EL (cell line): ENCODE data around the gene LRBA.

Experiments
- DNase-seq: peaks from one replicate; pipeline ENCODE4 v3.0.0-alpha.2; 2016

LRBA gene

GRCh38 chr4:150308824-150309472, 706.1 kb downstream of the LRBA start:
- DNase-seq: peak; percentile 73

DNA sequence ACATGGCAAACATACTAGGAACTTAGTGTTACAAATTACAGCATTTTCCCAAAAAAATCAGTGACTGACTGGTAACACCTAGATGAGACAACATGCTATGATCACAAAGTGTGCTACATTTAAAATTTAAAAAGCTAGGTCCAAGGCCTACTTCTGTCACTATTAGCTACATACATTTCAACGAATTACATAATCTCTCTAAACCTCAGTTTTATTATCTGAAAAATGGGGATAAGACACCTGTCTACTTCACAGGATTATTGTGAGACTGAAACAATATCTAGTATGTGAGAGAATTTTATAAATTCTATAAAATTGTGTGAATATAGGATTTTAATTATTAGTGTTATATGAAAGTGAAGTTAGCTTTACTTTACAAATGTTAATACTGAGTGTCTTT, 708.4 kb downstream of the LRBA start:
- DNase-seq: no peak

DNA sequence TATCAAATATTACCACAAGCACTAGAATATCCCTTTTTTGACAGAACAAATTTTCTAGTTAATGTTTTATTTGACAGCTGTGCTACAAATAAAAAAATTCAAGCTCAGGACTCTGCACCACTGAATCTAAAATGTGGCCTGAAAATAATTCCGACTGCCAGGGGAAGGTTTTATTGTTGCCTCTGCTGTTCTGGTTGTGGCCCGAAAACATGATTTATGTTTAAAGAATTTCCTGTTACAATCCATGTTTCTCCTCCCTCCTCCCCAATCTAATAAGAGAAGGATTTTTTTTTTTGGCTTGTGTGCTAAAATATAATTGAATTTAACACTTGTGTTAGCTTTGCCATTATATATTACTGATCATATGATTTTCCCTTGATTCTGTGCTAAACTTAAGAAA, 709.1 kb downstream of the LRBA start:
- DNase-seq: peak; percentile 72

GRCh38 chr4:150302553-150302952, 712.5 kb downstream of the LRBA start:
- DNase-seq: peak; percentile 94

- no peak for DNase-seq
Observed at GRCh38 chr4:150299816-150300215, 715.3 kb downstream of the LRBA start.

DNA sequence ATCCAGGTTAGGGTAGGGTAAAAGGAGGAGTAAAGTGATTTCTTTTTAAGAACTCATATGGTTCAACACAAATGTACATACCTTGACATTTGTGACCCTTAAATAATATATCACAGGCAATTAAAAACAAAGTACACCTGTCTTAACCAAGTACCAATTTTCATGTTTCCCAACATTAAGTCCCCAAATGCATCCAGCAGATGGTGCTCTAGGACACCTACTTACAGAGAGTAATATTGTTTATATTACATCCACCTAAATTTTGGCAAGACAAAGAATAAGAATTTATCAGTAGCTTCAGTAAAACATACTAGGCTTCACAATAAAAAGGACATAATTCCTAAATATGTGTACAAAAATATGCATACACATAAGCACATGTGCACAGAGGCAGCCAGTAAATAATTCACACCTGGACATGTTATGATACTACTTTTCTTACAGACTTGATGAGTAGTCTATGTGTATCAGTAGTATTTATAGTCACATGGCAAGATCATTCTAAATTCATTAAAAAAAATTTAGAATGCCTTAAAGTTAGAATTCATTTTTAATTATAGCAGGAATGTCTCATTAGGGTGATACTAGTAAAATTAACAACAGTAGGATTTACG, 717.1 kb downstream of the LRBA start:
- peak; percentile 47 for DNase-seq

DNA sequence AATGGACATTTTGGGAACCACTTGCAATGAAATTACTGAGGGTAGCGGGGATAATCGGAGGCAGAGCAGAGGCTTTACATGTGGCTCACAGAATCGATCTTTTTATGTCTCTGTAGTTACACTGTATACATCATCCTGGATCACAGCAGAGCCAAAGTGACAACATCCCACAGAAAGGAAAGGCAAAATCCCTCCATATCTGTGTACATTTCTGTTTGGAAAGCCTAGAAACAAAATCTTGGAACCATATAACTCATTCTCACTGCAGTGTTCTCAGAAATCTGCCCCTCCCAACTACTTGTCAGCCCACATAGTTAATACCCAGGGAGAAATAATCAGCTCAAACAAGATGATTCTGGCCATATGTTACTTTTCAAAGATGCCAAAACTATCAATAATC, 725.2 kb downstream of the LRBA start:
- no peak for DNase-seq

GRCh38 chr4:150289198-150289597, 725.9 kb downstream of the LRBA start:
- no peak for DNase-seq

GRCh38 chr4:150286656-150287055, 728.4 kb downstream of the LRBA start:
- no peak for DNase-seq

DNA sequence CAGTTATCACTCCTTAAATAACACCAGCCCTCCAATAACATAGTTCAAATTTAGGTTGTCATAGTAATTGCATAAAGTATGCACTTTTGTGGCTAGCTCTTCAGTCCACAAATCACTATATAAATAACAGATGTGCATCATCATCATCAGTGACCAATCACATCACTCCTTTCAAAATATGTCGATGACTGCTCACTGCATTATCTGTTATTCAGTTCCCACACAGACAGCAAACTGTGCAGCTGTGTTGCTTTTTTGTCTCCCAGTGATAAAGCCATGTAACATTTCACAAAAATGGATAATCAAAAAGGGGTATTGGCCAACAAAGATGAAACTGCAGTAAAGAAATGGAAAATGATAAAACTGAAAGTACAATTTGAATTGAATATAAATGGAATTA, 731.4 kb downstream of the LRBA start:
- DNase-seq: peak; percentile 88

DNA sequence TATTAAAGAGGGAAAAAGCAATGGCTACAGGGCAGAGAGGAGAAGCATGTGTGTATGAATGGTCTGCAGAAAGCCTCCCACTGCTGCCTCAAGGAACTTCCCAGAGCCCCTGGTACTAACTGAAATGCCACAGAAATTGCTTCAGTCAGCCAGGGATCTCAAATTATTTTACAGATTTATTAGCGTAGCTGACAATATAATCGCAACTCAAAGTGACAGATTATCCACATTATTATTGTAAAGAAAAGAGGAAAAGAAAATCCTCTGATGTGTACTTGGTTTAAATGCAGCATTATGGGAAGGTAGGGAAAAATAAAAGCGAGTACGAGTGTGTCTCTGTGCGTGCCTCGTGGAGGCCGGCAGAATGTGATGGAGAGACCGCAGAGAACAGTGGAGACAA, 734.1 kb downstream of the LRBA start:
- DNase-seq: no peak

- DNase-seq: peak; percentile 88
Observed at GRCh38 chr4:150280081-150280895, 734.8 kb downstream of the LRBA start.

GRCh38 chr4:150278206-150278605, 736.9 kb downstream of the LRBA start:
- DNase-seq: no peak

DNA sequence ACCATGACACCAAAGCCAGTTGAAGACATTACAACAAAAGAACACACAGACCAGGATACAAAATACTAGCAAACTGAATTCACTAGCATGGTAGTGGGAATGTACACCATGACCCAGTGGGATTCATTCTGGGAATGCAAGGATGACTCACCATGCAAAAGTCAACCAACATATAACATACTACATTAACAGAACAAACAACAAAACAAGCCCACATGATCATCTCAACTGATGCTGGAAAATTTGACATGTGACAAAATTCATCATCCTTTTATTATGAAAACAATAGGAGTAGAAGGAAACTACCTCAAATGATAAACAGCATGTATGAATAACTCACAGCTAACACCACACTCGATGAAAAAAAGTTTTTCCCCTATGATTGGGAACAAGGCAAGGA, 746.6 kb downstream of the LRBA start:
- peak; percentile 17 for DNase-seq

DNA sequence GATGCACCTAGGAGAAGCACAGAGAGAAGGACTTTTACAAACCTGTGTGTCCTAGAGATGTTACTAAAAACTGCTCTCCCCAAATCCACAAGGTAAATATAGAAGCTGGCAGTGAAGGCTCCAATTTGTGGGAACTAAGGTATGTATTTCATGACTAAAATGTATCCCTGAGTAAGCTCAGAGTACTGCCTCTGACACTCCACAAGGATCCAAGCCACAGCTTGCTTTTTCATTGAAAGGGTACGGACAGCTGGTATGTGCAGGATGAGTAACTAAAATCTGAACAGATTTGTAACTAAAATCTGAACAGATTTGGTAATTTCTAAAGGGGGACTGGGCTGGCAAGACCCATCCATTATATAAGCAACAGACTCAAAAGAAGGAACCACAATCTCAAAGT, 749.3 kb downstream of the LRBA start:
- no peak for DNase-seq

- DNase-seq: peak; percentile 32
Observed at GRCh38 chr4:150264595-150265161, 750.4 kb downstream of the LRBA start.

DNA sequence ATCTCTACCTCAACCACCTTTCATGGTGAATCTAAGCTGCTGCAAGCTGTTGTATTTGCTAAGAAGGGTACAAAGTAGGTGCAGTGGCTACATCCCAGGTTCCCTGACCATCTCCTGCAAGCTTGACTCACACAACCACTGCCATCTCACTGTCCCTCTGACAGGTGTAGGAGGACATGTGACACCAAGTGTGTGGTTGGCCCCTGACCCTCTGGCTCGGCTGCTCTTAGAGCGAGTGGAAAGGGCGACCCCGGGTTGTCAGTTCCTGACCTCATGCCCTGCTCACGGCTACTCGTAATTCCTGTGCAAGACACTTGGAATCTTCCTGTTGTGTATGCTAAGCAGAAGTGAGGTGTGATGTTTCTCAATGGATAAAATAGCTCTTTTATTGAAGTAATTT, 752.5 kb downstream of the LRBA start:
- DNase-seq: no peak

DNA sequence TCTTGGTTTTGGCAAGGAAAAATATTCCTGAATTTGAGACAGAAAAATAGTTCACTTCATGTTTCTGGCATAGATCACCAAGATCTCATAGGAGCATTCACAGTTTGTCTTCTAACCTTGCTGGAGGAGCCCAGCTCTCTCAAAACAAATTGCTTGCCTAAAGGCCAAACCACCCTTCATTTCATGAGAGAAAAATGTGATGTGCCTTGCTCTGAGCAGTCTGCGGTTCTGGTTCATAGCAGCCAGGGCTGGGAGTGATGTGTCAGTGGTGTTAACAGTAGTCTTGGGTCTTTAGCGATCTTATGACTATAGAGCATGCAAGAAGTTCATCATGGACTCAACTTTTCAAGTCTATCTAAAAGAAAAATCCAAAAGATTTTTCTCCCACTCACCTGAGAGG, 753.5 kb downstream of the LRBA start:
- DNase-seq: no peak

GRCh38 chr4:150259861-150260567, 755.1 kb downstream of the LRBA start:
- no peak for DNase-seq

DNA sequence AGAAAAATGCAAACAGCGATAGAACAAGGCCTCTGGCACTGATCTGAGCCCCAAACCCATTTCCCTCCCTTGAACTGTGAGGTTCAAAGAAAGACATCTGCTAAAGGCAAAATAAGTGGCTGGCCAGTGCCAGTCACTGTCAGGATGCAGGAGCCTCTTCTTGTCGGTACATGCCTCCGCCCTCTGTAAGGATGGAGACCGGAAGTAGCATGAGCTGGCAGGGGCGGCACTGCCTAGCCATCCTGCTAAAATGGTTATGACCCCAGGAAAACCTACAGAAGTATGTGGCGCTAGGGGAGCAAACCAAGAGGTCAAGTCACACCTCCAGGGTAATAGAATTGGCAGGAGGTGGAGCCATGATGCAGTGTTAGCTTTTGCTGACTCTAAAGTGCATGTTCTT, 756.5 kb downstream of the LRBA start:
- DNase-seq: no peak

GRCh38 chr4:150256841-150257730, 758.0 kb downstream of the LRBA start:
- DNase-seq: no peak

DNA sequence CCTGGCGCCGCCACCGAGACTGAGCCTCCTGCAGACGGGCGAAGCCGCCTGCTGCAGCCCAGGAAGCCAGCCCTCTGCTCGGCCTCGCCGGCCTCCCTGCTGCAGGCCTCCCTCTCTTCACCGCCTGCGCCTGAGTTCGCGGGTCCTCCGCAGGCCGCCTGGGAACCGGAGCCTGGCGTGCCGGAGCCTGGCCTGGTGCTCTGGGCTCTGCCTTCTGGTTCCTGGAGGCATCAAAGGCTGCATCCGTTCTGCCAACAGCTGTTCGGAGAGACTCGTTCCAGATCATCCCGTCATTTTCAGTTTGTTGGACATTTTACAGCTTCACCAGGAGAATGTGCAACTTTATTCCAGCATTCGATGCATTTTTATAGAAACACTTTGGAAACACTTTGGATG, 758.9 kb downstream of the LRBA start:
- DNase-seq: no peak
